ENCODE measurements around the gene ARSG.

Gene ARSG

GRCh38 chr17:68288375-68288774 is 2.9 kb upstream of the ARSG start:
- TF ChIP-seq WT1 (tag by site-specific recombination; IDR thresholded peaks at IDR 0.05), result no peak
- no peak for TF ChIP-seq ZNF670 (tag by site-specific recombination; IDR thresholded peaks at IDR 0.05; ENCODE audit: low read depth)
- TF ChIP-seq ZNF221 (tag by site-specific recombination; IDR thresholded peaks at IDR 0.05; ENCODE audit: borderline replicate concordance), result no peak
- TF ChIP-seq, protein P1, sequence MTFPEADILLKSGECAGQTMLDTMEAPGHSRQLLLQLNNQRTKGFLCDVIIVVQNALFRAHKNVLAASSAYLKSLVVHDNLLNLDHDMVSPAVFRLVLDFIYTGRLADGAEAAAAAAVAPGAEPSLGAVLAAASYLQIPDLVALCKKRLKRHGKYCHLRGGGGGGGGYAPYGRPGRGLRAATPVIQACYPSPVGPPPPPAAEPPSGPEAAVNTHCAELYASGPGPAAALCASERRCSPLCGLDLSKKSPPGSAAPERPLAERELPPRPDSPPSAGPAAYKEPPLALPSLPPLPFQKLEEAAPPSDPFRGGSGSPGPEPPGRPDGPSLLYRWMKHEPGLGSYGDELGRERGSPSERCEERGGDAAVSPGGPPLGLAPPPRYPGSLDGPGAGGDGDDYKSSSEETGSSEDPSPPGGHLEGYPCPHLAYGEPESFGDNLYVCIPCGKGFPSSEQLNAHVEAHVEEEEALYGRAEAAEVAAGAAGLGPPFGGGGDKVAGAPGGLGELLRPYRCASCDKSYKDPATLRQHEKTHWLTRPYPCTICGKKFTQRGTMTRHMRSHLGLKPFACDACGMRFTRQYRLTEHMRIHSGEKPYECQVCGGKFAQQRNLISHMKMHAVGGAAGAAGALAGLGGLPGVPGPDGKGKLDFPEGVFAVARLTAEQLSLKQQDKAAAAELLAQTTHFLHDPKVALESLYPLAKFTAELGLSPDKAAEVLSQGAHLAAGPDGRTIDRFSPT (tag by site-specific recombination; IDR thresholded peaks at IDR 0.05), result no peak
- POLR2A ChIA-PET, result no interaction called here
- H3K27ac ChIP-seq (ENCODE audit: extremely low read depth, low read depth, low read length), result no peak overlapping the region
- H3K4me1 ChIP-seq (ENCODE audit: control insufficient read depth, insufficient read depth, low read length), result peaks cover 7% of the 10 kb centered on the region; the same call in 1 of the 2 replicates
- no peaks in the 10 kb centered on the region for H3K9me3 ChIP-seq (ENCODE audit: control insufficient read depth, insufficient read depth, low read depth, low read length)
- CTCF ChIA-PET, result interaction anchor here (1.4 to 2.6 kb wide), 2 partner anchors 110 to 148 kb away, joined by 4 to 10 read pairs; no protein-coding TSS in a partner anchor
- no peaks in the 10 kb centered on the region for H3K36me3 ChIP-seq (ENCODE audit: control insufficient read depth in 2 of 2, insufficient read depth in 1 of 2, low read length in 2 of 2)
- no peak overlapping the region for H3K4me3 ChIP-seq (ENCODE audit: low read depth, low read length)

DNA sequence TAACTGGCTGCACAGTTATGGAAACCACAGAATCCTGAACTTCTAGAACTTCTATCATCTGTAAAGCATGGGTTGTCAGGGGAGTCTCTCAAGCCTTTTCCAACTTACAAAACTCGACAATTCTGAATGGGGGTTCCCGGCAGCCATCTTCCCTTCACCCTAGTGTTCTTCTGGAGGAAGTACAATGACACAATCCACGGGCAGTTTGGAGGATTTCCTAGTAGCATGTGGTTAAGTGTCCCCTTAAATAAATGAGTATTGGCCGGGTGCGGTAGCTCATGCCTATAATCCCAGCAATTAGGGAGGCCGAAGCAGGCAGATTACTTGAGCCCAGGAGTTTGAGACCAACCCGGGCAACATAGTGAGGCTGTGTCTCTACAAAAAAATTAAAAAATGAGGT is 2.5 kb upstream of the ARSG start:
- Histone ChIP-seq H3K4me3 (ENCODE audit: low read depth, low read length) (no peak overlapping the region), H3K36me3 (ENCODE audit: control insufficient read depth in 2 of 2, insufficient read depth in 1 of 2, low read length in 2 of 2) (no peaks in the 10 kb centered on the region), H3K4me1 (ENCODE audit: control insufficient read depth, insufficient read depth, low read length) (peaks cover 7% of the 10 kb centered on the region; the same call in 1 of the 2 replicates), H3K9me3 (ENCODE audit: control insufficient read depth, insufficient read depth, low read depth, low read length) (no peaks in the 10 kb centered on the region), H3K27ac (ENCODE audit: extremely low read depth, low read depth, low read length) (no peak overlapping the region)
- ChIA-PET POLR2A (no interaction called here), CTCF (interaction anchor here (0.8 to 2.6 kb wide), 3 partner anchors 15 to 148 kb away, joined by 4 to 10 read pairs (median 4); no protein-coding TSS in a partner anchor)
- TF ChIP-seq ZNF48 (tag by site-specific recombination; IDR thresholded peaks at IDR 0.05) (no peak), ZSCAN30 (tag by site-specific recombination; IDR thresholded peaks at IDR 0.05) (no peak), ZNF518A (tag by site-specific recombination; conservative IDR thresholded peaks at IDR 0.05; ENCODE audit: low read depth) (no peak), MEIS1 (CRISPR knock-in tag; IDR thresholded peaks at IDR 0.05; ENCODE audit: borderline replicate concordance) (no peak), MYNN (tag by site-specific recombination; IDR thresholded peaks at IDR 0.05; ENCODE audit: borderline replicate concordance) (no peak), ZNF768 (tag by site-specific recombination; IDR thresholded peaks at IDR 0.05) (no peak), ZNF777 (tag by site-specific recombination; IDR thresholded peaks at IDR 0.05; ENCODE audit: borderline replicate concordance) (no peak), ZNF776 (tag by site-specific recombination; IDR thresholded peaks at IDR 0.05; ENCODE audit: borderline replicate concordance) (no peak), SALL2 (tag by site-specific recombination; IDR thresholded peaks at IDR 0.05; ENCODE audit: borderline replicate concordance) (no peak), ZSCAN5A (tag by site-specific recombination; IDR thresholded peaks at IDR 0.05) (no peak), ZNF549 (tag by site-specific recombination; IDR thresholded peaks at IDR 0.05) (no peak), ZNF660 (tag by site-specific recombination; IDR thresholded peaks at IDR 0.05) (no peak), ZNF146 (tag by site-specific recombination; IDR thresholded peaks at IDR 0.05) (no peak)
- TF ChIP-seq, protein P1 (tag by site-specific recombination; IDR thresholded peaks at IDR 0.05), result no peak
- TF ChIP-seq, protein P2, sequence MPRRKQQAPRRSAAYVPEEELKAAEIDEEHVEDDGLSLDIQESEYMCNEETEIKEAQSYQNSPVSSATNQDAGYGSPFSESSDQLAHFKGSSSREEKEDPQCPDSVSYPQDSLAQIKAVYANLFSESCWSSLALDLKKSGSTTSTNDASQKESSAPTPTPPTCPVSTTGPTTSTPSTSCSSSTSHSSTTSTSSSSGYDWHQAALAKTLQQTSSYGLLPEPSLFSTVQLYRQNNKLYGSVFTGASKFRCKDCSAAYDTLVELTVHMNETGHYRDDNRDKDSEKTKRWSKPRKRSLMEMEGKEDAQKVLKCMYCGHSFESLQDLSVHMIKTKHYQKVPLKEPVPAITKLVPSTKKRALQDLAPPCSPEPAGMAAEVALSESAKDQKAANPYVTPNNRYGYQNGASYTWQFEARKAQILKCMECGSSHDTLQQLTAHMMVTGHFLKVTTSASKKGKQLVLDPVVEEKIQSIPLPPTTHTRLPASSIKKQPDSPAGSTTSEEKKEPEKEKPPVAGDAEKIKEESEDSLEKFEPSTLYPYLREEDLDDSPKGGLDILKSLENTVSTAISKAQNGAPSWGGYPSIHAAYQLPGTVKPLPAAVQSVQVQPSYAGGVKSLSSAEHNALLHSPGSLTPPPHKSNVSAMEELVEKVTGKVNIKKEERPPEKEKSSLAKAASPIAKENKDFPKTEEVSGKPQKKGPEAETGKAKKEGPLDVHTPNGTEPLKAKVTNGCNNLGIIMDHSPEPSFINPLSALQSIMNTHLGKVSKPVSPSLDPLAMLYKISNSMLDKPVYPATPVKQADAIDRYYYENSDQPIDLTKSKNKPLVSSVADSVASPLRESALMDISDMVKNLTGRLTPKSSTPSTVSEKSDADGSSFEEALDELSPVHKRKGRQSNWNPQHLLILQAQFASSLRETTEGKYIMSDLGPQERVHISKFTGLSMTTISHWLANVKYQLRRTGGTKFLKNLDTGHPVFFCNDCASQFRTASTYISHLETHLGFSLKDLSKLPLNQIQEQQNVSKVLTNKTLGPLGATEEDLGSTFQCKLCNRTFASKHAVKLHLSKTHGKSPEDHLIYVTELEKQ (tag by site-specific recombination; IDR thresholded peaks at IDR 0.05; ENCODE audit: borderline replicate concordance), result no peak
